ENCODE results near the gene LMBRD1. TPM values are rescaled to one million over a fixed set of nuclear protein-coding genes. Genes with fewer than 3 reads are reported as not detected.

LMBRD1 gene
- total RNA-seq, 3 donors from 2014 or later, result 53.4 to 88.7 (median 75.7) TPM

GRCh38 chr6:69775941-69776340, 20.9 kb downstream of the LMBRD1 start:
- Histone ChIP-seq H3K4me3 (no peak overlapping the region), H3K9me3 (no peaks in the 10 kb centered on the region), H3K4me1 (no peaks in the 10 kb centered on the region), H3K27ac (no peak overlapping the region), H3K36me3 (no peaks in the 10 kb centered on the region), H3K27me3 (no peaks in the 10 kb centered on the region)
- DNase-seq (ENCODE audit: low spot score in 2 of 2), result no peak
- intact Hi-C loops (cut with DNase I; ENCODE audit: low total_unique reads), result no loop called here
- TF ChIP-seq POLR2A (IDR thresholded peaks at IDR 0.05) (no peak), POLR2AphosphoS5 (IDR thresholded peaks at IDR 0.05) (no peak)
- TF ChIP-seq, protein P1, sequence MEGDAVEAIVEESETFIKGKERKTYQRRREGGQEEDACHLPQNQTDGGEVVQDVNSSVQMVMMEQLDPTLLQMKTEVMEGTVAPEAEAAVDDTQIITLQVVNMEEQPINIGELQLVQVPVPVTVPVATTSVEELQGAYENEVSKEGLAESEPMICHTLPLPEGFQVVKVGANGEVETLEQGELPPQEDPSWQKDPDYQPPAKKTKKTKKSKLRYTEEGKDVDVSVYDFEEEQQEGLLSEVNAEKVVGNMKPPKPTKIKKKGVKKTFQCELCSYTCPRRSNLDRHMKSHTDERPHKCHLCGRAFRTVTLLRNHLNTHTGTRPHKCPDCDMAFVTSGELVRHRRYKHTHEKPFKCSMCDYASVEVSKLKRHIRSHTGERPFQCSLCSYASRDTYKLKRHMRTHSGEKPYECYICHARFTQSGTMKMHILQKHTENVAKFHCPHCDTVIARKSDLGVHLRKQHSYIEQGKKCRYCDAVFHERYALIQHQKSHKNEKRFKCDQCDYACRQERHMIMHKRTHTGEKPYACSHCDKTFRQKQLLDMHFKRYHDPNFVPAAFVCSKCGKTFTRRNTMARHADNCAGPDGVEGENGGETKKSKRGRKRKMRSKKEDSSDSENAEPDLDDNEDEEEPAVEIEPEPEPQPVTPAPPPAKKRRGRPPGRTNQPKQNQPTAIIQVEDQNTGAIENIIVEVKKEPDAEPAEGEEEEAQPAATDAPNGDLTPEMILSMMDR (IDR thresholded peaks at IDR 0.05), result no peak

- no peak overlapping the region for H3K4me3 ChIP-seq
- H3K27ac ChIP-seq, result no peak overlapping the region
- no peaks in the 10 kb centered on the region for H3K36me3 ChIP-seq
- intact Hi-C loops (cut with DNase I; ENCODE audit: low total_unique reads), result no loop called here
- H3K4me1 ChIP-seq, result no peaks in the 10 kb centered on the region
- no peaks in the 10 kb centered on the region for H3K9me3 ChIP-seq
- no peak for TF ChIP-seq POLR2AphosphoS5 (IDR thresholded peaks at IDR 0.05)
- TF ChIP-seq POLR2A (IDR thresholded peaks at IDR 0.05), result no peak
- TF ChIP-seq, protein P1 (IDR thresholded peaks at IDR 0.05), result no peak
- no peak for DNase-seq (ENCODE audit: low spot score in 2 of 2)
- no peaks in the 10 kb centered on the region for H3K27me3 ChIP-seq
Measured at GRCh38 chr6:69775585-69775849, 21.3 kb downstream of the LMBRD1 start.

DNA sequence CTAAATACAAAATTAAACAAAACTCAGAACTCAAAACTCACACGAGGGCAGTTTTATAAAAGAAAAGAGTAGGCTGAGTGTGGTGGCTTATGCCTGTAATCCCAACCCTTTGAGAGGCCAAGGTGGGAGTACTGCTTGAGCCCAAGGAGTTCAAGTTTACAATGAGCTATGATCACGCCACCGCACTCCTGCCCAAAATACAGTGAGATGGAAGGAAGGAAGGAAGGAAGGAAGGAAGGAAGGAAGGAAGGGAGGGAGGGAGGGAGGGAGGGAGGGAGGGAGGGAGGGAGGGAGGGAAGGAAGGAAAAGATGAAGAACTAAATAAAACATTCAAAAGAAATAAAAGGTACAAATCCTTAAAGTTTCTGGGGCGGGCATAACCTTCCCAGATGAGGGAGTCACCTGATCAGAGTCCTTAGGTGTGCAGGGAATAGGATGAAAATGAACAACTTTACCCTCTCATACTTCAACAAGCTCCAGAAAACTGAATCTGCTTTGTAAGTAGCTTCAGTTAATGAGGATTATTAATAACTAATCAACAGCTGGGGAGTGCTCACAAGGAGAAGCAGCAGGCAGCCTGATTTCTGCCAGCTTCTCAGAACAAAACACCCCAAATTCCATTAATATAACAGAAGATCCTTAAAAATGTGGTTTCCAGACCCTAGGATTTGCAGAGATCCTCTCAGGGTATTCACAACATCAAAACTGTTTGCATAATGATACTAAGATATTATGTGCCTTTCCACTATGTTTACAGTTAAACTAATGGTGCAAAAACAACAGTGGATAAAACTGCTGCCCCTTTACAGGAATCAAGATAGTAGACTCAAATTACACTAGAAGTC, 21.8 kb downstream of the LMBRD1 start:
- no peaks in the 10 kb centered on the region for H3K4me1 ChIP-seq
- no peaks in the 10 kb centered on the region for H3K9me3 ChIP-seq
- no peaks in the 10 kb centered on the region for H3K36me3 ChIP-seq
- intact Hi-C loops (cut with DNase I; ENCODE audit: low total_unique reads), result no loop called here
- no peak overlapping the region for H3K27ac ChIP-seq
- no peak overlapping the region for H3K4me3 ChIP-seq
- no peak for DNase-seq (ENCODE audit: low spot score in 2 of 2)
- TF ChIP-seq POLR2A (IDR thresholded peaks at IDR 0.05) (no peak), POLR2AphosphoS5 (IDR thresholded peaks at IDR 0.05) (no peak)
- TF ChIP-seq, protein P1 (IDR thresholded peaks at IDR 0.05), result no peak
- H3K27me3 ChIP-seq, result no peaks in the 10 kb centered on the region

DNA sequence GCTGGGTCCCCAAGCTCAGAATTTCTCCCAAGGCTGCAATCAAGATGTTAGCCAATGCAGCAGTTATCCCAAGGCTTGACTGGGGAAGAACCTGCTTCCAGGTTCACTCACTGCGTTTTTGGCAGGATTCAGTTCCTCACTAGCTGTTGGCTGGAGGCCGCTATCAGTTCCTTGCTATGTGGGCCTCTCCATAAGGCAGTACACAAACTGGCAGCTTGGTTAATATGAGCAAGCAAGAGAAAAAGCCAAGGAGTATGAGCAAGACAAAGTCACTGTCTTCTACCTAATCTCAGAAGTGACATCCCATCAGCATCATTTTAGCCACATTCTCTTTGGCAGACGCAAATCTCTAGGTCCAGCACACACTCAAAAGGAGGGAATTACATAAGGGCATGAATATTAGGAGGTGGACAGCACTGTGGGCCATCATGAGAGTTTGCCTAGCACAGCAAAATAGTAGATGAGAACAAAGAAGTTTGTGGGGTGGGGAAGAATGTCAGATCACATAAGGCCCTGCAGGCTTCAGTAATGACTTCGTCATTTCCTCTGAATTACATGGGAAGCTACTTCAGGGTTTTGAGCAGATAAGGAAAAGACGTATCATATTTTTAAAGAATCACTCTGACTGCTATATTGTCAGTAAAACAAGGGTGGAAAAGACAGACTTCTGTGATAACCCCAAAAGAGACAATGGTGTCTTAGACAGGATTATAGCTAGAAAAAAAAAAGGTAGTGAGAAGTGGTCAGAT, 25.5 kb downstream of the LMBRD1 start:
- intact Hi-C loops (cut with DNase I; ENCODE audit: low total_unique reads), result no loop called here
- Histone ChIP-seq H3K27me3 (no peaks in the 10 kb centered on the region), H3K4me1 (no peaks in the 10 kb centered on the region), H3K4me3 (no peak overlapping the region), H3K27ac (no peak overlapping the region), H3K9me3 (no peaks in the 10 kb centered on the region), H3K36me3 (no peaks in the 10 kb centered on the region)
- TF ChIP-seq POLR2AphosphoS5 (IDR thresholded peaks at IDR 0.05) (no peak), POLR2A (IDR thresholded peaks at IDR 0.05) (no peak)
- TF ChIP-seq, protein P1 (IDR thresholded peaks at IDR 0.05), result no peak
- DNase-seq (ENCODE audit: low spot score in 2 of 2), result no peak

GRCh38 chr6:69768664-69769063, 28.1 kb downstream of the LMBRD1 start:
- no peaks in the 10 kb centered on the region for H3K27me3 ChIP-seq
- no peak for DNase-seq (ENCODE audit: low spot score in 2 of 2)
- H3K27ac ChIP-seq, result no peak overlapping the region
- H3K9me3 ChIP-seq, result no peaks in the 10 kb centered on the region
- TF ChIP-seq, protein P1 (IDR thresholded peaks at IDR 0.05), result no peak
- TF ChIP-seq POLR2A (IDR thresholded peaks at IDR 0.05) (no peak), POLR2AphosphoS5 (IDR thresholded peaks at IDR 0.05) (no peak)
- intact Hi-C loops (cut with DNase I; ENCODE audit: low total_unique reads), result no loop called here
- no peaks in the 10 kb centered on the region for H3K36me3 ChIP-seq
- no peaks in the 10 kb centered on the region for H3K4me1 ChIP-seq
- no peak overlapping the region for H3K4me3 ChIP-seq
